H1 (cell line): Measurements from ENCODE around the gene RBM4B. TPM values are rescaled to one million over a fixed set of nuclear protein-coding genes. Genes with fewer than 3 reads are reported as not detected.

Source experiments
- CTCF ChIA-PET: fragments of 300-600 bp; sonication (Branson Sonifier 250); formaldehyde crosslinking; loops from one replicate; lab custom pipeline; 2021; ENCODE audit not compliant: partially characterized antibody; lab: Charles Lee
- POLR2A ChIA-PET: fragments of 300-600 bp; sonication (Branson Sonifier 250); formaldehyde crosslinking; loops from one replicate; lab custom pipeline; 2021; ENCODE audit warnings: inconsistent platforms; ENCODE audit not compliant: partially characterized antibody; lab: Charles Lee
- DNase-seq, 2 experiments: peaks; one replicate each; pipeline versions ENCODE4 v3.0.0 to v3.0.0-alpha.2; 2010 to 2022; ENCODE audit warnings: low spot score in 2 of 2, low read depth in 1 of 2, mixed read lengths in 1 of 2
- FAIRE-seq: peaks from 2 replicates; lab custom pipeline; 2011; peaks lifted over from hg19 to GRCh38; lab: Jason Lieb, UNC
- H2AFZ ChIP-seq: 2 replicates; pipeline ENCODE4 v1.8.1; 2012; ENCODE audit warnings: low read length, inconsistent platforms
- H2AK5ac ChIP-seq: 2 replicates; pipeline ENCODE4 v1.6.1; 2013; ENCODE audit warnings: low read depth, low read length
- H2BK120ac ChIP-seq: replicated peaks from 2 replicates; pipeline ENCODE3; 2013; ENCODE audit warnings: low read depth, low read length, inconsistent platforms
- H2BK12ac ChIP-seq: 2 replicates; pipeline ENCODE4 v1.6.1; 2013; ENCODE audit warnings: low read depth, low read length
- H2BK15ac ChIP-seq: 2 replicates; pipeline ENCODE4 v1.6.1; 2013; ENCODE audit warnings: low read length
- H2BK20ac ChIP-seq: 2 replicates; pipeline ENCODE4 v1.6.1; 2013; ENCODE audit warnings: low read length
- H2BK5ac ChIP-seq: 2 replicates; pipeline ENCODE4 v1.6.1; 2013; ENCODE audit warnings: low read depth, low read length
- H3K14ac ChIP-seq: 2 replicates; pipeline ENCODE4 v1.6.1; 2013; ENCODE audit warnings: inconsistent platforms; ENCODE audit not compliant: insufficient read length
- H3K18ac ChIP-seq: 2 replicates; pipeline ENCODE4 v1.6.1; 2013; ENCODE audit warnings: low read length; ENCODE audit errors: extremely low read depth
- H3K23ac ChIP-seq: 2 replicates; pipeline ENCODE4 v1.6.1; 2013; ENCODE audit warnings: inconsistent platforms; ENCODE audit not compliant: insufficient read length
- H3K23me2 ChIP-seq: 2 replicates; pipeline ENCODE4 v1.6.1; 2013; ENCODE audit warnings: low read depth, low read length
- H3K27ac ChIP-seq: 2 replicates; pipeline ENCODE4 v1.6.1; 2011; ENCODE audit warnings: low read depth, low read length, inconsistent platforms
- H3K27me3 ChIP-seq, 4 experiments: replicated peaks in 1 of 4; 1 replicate in 1 of 4; 2 replicates in 3 of 4; pipeline versions ENCODE4 v1.6.1 to v1.8.1; 2011 to 2013; ENCODE audit warnings: low read length in 3 of 4, mild to moderate bottlenecking in 3 of 4, inconsistent platforms in 2 of 4, mixed read lengths in 2 of 4, moderate library complexity in 1 of 4; ENCODE audit not compliant: control insufficient read depth in 3 of 4, insufficient read depth in 3 of 4; ENCODE audit errors: extremely low read depth in 1 of 4
- H3K36me3 ChIP-seq, 4 experiments: 2 replicates each; pipeline versions ENCODE4 v1.6.1 to v1.8.1; 2011 to 2013; ENCODE audit warnings: mild to moderate bottlenecking in 4 of 4, low read length in 3 of 4, moderate library complexity in 2 of 4, control low read depth in 1 of 4, inconsistent platforms in 1 of 4; ENCODE audit not compliant: insufficient read depth in 4 of 4, control insufficient read depth in 2 of 4
- H3K4ac ChIP-seq: replicated peaks from 2 replicates; pipeline ENCODE3; 2013; ENCODE audit warnings: low read length, low read depth, mixed read lengths, inconsistent platforms; ENCODE audit not compliant: insufficient read length
- H3K4me1 ChIP-seq, 4 experiments: replicated peaks in 1 of 4; 1 replicate in 1 of 4; 2 replicates in 3 of 4; pipeline versions ENCODE4 v1.6.1 to v1.8.1; 2011 to 2013; ENCODE audit warnings: low read length in 3 of 4, inconsistent platforms in 2 of 4, mixed read lengths in 1 of 4; ENCODE audit not compliant: insufficient read depth in 4 of 4, control insufficient read depth in 3 of 4
- H3K4me2 ChIP-seq, 2 experiments: 2 replicates each; pipeline versions ENCODE4 v1.6.1 to v1.8.1; 2011 to 2013; ENCODE audit warnings: low read depth in 2 of 2, low read length in 2 of 2, control low read depth in 1 of 2, inconsistent platforms in 1 of 2, mild to moderate bottlenecking in 1 of 2; ENCODE audit not compliant: insufficient read depth in 1 of 2
- H3K4me3 ChIP-seq, 4 experiments: fragments of 200-600, 300-600 bp in 1 of 4; sonication (generic), shearing (Covaris generic), sonication (Bioruptor Twin) in 1 of 4; 2 replicates each; pipeline versions ENCODE4 v1.5.1 to v1.8.1; 2011 to 2016; ENCODE audit warnings: low read length in 4 of 4, low read depth in 3 of 4, control low read depth in 2 of 4, inconsistent platforms in 2 of 4, mild to moderate bottlenecking in 2 of 4, mixed read lengths in 1 of 4, moderate library complexity in 1 of 4; ENCODE audit not compliant: insufficient read depth in 2 of 4; ENCODE audit errors: extremely low read depth in 1 of 4
- H3K56ac ChIP-seq: replicated peaks from 2 replicates; pipeline ENCODE3; 2013; ENCODE audit warnings: low read depth, mild to moderate bottlenecking, mixed read lengths, low read length, inconsistent platforms; ENCODE audit not compliant: insufficient read length
- H3K79me1 ChIP-seq: 2 replicates; pipeline ENCODE4 v1.6.1; 2013; ENCODE audit warnings: low read depth, low read length, control low read depth
- H3K79me2 ChIP-seq, 2 experiments: 2 replicates each; pipeline versions ENCODE4 v1.6.1 to v1.8.1; 2012 to 2013; ENCODE audit warnings: low read length in 2 of 2, mild to moderate bottlenecking in 2 of 2, inconsistent platforms in 1 of 2; ENCODE audit not compliant: insufficient read depth in 2 of 2, control insufficient read depth in 1 of 2
- H3K9ac ChIP-seq, 4 experiments: replicated peaks in 1 of 4; 1 replicate in 1 of 4; 2 replicates in 3 of 4; pipeline versions ENCODE4 v1.6.1 to v1.8.1; 2011 to 2013; ENCODE audit warnings: low read depth in 3 of 4, low read length in 3 of 4, control low read depth in 2 of 4, mild to moderate bottlenecking in 2 of 4, moderate library complexity in 2 of 4, inconsistent platforms in 1 of 4; ENCODE audit errors: extremely low read depth in 1 of 4
- H3K9me3 ChIP-seq, 2 experiments: 2 replicates each; pipeline versions ENCODE4 v1.6.1 to v1.8.1; 2012 to 2013; ENCODE audit warnings: mild to moderate bottlenecking in 2 of 2, moderate library complexity in 2 of 2, control low read depth in 1 of 2, inconsistent platforms in 1 of 2, low read depth in 1 of 2, low read length in 1 of 2, mixed read lengths in 1 of 2; ENCODE audit not compliant: insufficient read depth in 2 of 2
- H4K20me1 ChIP-seq, 2 experiments: replicated peaks in 1 of 2; 2 replicates each; pipeline versions ENCODE3 to v1.8.1; 2011 to 2013; ENCODE audit warnings: inconsistent platforms in 2 of 2, low read length in 2 of 2, mild to moderate bottlenecking in 1 of 2; ENCODE audit not compliant: insufficient read depth in 2 of 2, control insufficient read depth in 1 of 2
- H4K5ac ChIP-seq: 2 replicates; pipeline ENCODE4 v1.6.1; 2013; ENCODE audit warnings: low read length, low read depth, mixed read lengths, inconsistent platforms; ENCODE audit not compliant: insufficient read length
- H4K8ac ChIP-seq: 2 replicates; pipeline ENCODE4 v1.8.0; 2013; ENCODE audit warnings: mild to moderate bottlenecking, moderate library complexity, low read length, inconsistent platforms; ENCODE audit not compliant: insufficient read depth; ENCODE audit errors: extremely low read depth
- H4K91ac ChIP-seq: replicated peaks from 2 replicates; pipeline ENCODE3; 2013; ENCODE audit warnings: low read length, mixed read lengths, inconsistent platforms; ENCODE audit not compliant: insufficient read length
- BCL11A ChIP-seq, 2 experiments: IDR thresholded peaks; one replicate each; pipeline ENCODE4 v1.6.1; 2011; ENCODE audit warnings: low read depth in 2 of 2, low read length in 2 of 2, mild to moderate bottlenecking in 2 of 2
- KDM5A ChIP-seq: fragments of 200-600 bp; IDR thresholded peaks from 2 replicates; pipeline ENCODE4 v1.7.1; 2012; ENCODE audit warnings: mild to moderate bottlenecking, low read length, inconsistent platforms, mixed read lengths
- MAFK ChIP-seq: IDR thresholded peaks from 2 replicates; pipeline ENCODE4 v1.6.1; 2012; ENCODE audit warnings: low read depth, mild to moderate bottlenecking, improper control_type of control experiment, low read length
- NANOG ChIP-seq: IDR thresholded peaks from 2 replicates; pipeline ENCODE4 v1.6.1; 2011; ENCODE audit warnings: low read length, low read depth, mild to moderate bottlenecking, inconsistent platforms; ENCODE audit not compliant: insufficient read depth, poor library complexity, severe bottlenecking
- POLR2A ChIP-seq, 2 experiments: IDR thresholded peaks; 1 replicate in 1 of 2; 2 replicates in 1 of 2; pipeline ENCODE4 v1.6.1; 2011; ENCODE audit warnings: low read depth in 2 of 2, low read length in 2 of 2, mild to moderate bottlenecking in 2 of 2; ENCODE audit errors: control extremely low read depth in 1 of 2
- RBBP5 ChIP-seq: IDR thresholded peaks from 2 replicates; pipeline ENCODE4 v1.7.1; 2012; ENCODE audit warnings: low read depth, mild to moderate bottlenecking, inconsistent platforms, low read length, moderate library complexity, borderline replicate concordance
- SAP30 ChIP-seq: fragments of 300-600 bp; sonication (generic); IDR thresholded peaks from 2 replicates; pipeline ENCODE4 v1.7.1; 2012; ENCODE audit warnings: low read length, moderate library complexity, mild to moderate bottlenecking, inconsistent platforms; ENCODE audit not compliant: insufficient read depth, insufficient replicate concordance
- YY1 ChIP-seq: IDR thresholded peaks from 2 replicates; pipeline ENCODE4 v1.6.1; 2011; ENCODE audit warnings: low read depth, mild to moderate bottlenecking, low read length
- WGBS, 2 experiments: shearing (Covaris generic) in 1 of 2; methylation state at CpG; one replicate each; pipeline versions ENCODE4 v1.1.6 to v1.1.7; 2013 to 2015; ENCODE audit warnings: low lambda C conversion rate in 2 of 2, mixed read lengths in 2 of 2, inconsistent platforms in 1 of 2, low coverage in 1 of 2, missing lambda C conversion rate in 1 of 2; ENCODE audit not compliant: insufficient replicate concordance in 2 of 2, insufficient coverage in 1 of 2, insufficient read length in 1 of 2; ENCODE audit errors: extremely low coverage in 1 of 2, missing lambda C conversion rate in 1 of 2; 5-methylcytosine and 5-hydroxymethylcytosine counted together
- polyA plus RNA-seq, 7 experiments: library from polyadenylated mRNA; depleted of rRNA in 3 of 7; stranded (reverse) in 5 of 7; unstranded in 2 of 7; fragments of >200 nt in 5 of 7; fragments of 200-250 nt in 2 of 7; gene quantifications; 1 replicate in 5 of 7; 2 replicates in 1 of 7; 4 replicates in 1 of 7; pipeline versions ENCODE4 v1.2.1 to v1.2.3, GENCODE V29; 2011 to 2013; ENCODE audit warnings: missing spikeins in 2 of 7, mixed read lengths in 2 of 7
- total RNA-seq: library from RNA; stranded (reverse); fragmentation: NEBNext Ultra II Directional; extraction: Animal tissue kit (Norgen Biotek cat#: 25700); gene quantifications from 2 replicates; pipeline ENCODE4 v1.2.1, GENCODE V29; 2021
- TF ChIP-seq, protein P1 (sequence below): IDR thresholded peaks from 2 replicates; pipeline ENCODE4 v1.6.1; 2012; ENCODE audit warnings: inconsistent platforms
- TF ChIP-seq, protein P2 (sequence below): IDR thresholded peaks from 2 replicates; pipeline ENCODE4 v1.6.1; 2012; ENCODE audit warnings: inconsistent platforms

The RBM4B gene
- total and polyA plus RNA-seq, 2 of the 8 experiments (the other 6 are each of a cell fraction or from before 2014, with no cell fraction given): 27.5 to 30.5 TPM

DNA sequence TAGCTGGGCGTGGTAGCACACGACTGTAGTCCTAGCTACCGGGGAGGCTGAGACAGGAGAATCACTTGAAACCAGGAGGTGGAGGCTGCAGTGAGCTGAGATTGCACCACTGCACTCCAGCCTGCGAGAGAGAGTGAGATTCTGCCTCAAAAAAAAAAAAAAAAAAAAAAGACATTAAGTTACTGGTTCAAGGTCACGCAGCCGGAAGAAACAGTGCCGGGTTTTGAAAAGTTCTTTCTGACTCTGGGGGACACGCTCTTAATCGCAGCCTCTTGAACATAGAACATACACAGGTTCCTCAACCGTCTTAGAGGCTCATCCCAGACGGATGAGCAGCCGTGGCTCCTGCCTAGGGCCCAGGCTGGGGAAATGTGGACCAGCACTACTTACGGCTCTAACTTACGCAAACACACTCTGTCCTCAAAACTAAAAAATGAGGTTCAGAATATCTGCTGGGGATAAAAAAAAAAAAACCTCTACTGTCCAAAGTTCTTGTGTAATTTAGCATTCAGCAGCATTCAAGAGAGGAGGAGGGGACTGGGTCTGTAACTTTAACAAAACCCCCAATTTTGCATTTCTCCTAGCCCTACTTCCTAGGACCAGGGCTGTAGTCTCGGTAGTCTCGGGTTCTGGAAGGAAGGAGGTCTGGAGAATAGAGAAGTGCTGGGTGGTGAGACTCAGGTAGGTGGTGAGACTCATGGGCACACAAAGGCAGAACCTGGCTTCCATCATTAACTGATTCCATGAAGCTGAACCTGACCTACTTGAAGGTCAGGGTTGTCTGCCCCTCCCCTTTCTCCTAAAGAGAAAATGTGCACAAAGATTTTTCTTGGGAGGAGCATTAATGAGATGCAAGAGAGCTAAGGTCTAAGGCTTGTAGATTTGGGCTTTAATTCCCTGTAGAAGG is 45.3 kb upstream of the RBM4B start:
- POLR2A ChIA-PET: interaction anchor here (0.8 to 0.9 kb wide), 3 partner anchors 14 to 92 kb away, joined by 3 read pairs; no protein-coding TSS in a partner anchor
- no peak overlapping the region for H2BK15ac ChIP-seq
- H4K20me1 ChIP-seq: no peaks in the 10 kb centered on the region
- no peak overlapping the region for H3K4me3 ChIP-seq
- H3K56ac ChIP-seq: no peak overlapping the region
- H4K5ac ChIP-seq: no peak overlapping the region
- peaks cover 28 to 46% (median 31%) of the 10 kb centered on the region in 4 experiments for H3K4me1 ChIP-seq
- no peak overlapping the region for H3K4ac ChIP-seq
- H3K79me1 ChIP-seq: peaks cover 13% of the 10 kb centered on the region
- H2BK120ac ChIP-seq: no peak overlapping the region
- FAIRE-seq (no peak), DNase-seq (no peak)
- H3K4me2 ChIP-seq: no peak overlapping the region
- H3K27ac ChIP-seq: no peak overlapping the region
- no peak overlapping the region for H3K23ac ChIP-seq
- CTCF ChIA-PET: interaction anchor here (0.6 to 1.2 kb wide), 5 partner anchors 15 to 649 kb away, joined by 3 to 4 read pairs (median 3); no protein-coding TSS in a partner anchor
- no peaks in the 10 kb centered on the region for H3K9me3 ChIP-seq
- no peak overlapping the region for H2BK12ac ChIP-seq
- H4K91ac ChIP-seq: no peak overlapping the region
- no peak overlapping the region for H2AFZ ChIP-seq
- TF ChIP-seq, protein P1, sequence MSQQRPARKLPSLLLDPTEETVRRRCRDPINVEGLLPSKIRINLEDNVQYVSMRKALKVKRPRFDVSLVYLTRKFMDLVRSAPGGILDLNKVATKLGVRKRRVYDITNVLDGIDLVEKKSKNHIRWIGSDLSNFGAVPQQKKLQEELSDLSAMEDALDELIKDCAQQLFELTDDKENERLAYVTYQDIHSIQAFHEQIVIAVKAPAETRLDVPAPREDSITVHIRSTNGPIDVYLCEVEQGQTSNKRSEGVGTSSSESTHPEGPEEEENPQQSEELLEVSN: no peak
- TF ChIP-seq KDM5A: no peak
- TF ChIP-seq MAFK: no peak
- TF ChIP-seq BCL11A (IDR thresholded peaks at IDR 0.05; ENCODE audit: low read depth in 2 of 2, low read length in 2 of 2): no peak
- no peak for TF ChIP-seq SAP30
- TF ChIP-seq, protein P2, sequence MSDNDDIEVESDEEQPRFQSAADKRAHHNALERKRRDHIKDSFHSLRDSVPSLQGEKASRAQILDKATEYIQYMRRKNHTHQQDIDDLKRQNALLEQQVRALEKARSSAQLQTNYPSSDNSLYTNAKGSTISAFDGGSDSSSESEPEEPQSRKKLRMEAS: no peak
- no peak for TF ChIP-seq POLR2A (IDR thresholded peaks at IDR 0.05; ENCODE audit: control extremely low read depth in 1 of 2, low read depth in 2 of 2, low read length in 2 of 2)
- no peak for TF ChIP-seq RBBP5
- no peak for TF ChIP-seq NANOG
- no peak for TF ChIP-seq YY1
- H2BK20ac ChIP-seq: no peak overlapping the region
- no peak overlapping the region for H2AK5ac ChIP-seq
- H2BK5ac ChIP-seq: no peak overlapping the region
- H3K36me3 ChIP-seq: peaks cover 3 to 8% (median 3%) of the 10 kb centered on the region in 4 experiments; a peak in 5 of 8 replicates
- H3K23me2 ChIP-seq: peaks cover 4% of the 10 kb centered on the region; the same call in 1 of the 2 replicates
- no peak overlapping the region for H3K9ac ChIP-seq
- peaks cover 0 to 35% of the 10 kb centered on the region in 2 experiments; a peak in 3 of 4 replicates for H3K79me2 ChIP-seq
- H4K8ac ChIP-seq: no peak overlapping the region; the same call in 1 of the 2 replicates
- H3K27me3 ChIP-seq: peaks cover 0 to 13% (median 6%) of the 10 kb centered on the region in 4 experiments; a peak in 5 of 7 replicates
- 95% methylated on average over 16 of the region's 16 CpGs; no CpG with 5 or more reads in 1 of the 2 experiments for WGBS, 2 experiments
- H3K14ac ChIP-seq: no peak overlapping the region
- H3K18ac ChIP-seq: no peak overlapping the region
